Measurements from ENCODE around the gene PKIB. TPM values are rescaled to one million over a fixed set of nuclear protein-coding genes. Genes with fewer than 3 reads are reported as not detected.
"Not testable (repeated sequence)": the region's sequence is repeated elsewhere in the genome, so short reads cannot be mapped to it uniquely, and the experiment has no call there.

Gene PKIB
- polyA plus RNA-seq, 3 donors = 2.7 to 4.5 (median 2.8) TPM

GRCh38 chr6:122616877-122617276 lies 6.7 kb downstream of the PKIB start:
- 75 to 78% (median 77%) methylated on average over 3 of the region's 3 CpGs for WGBS, 3 donors
- H3K27ac ChIP-seq (ENCODE audit: low read depth, low read length) = no peak overlapping the region

GRCh38 chr6:122619309-122619708 lies 9.1 kb downstream of the PKIB start:
- WGBS, 3 donors = 74 to 83% (median 78%) methylated on average over 2 of the region's 2 CpGs
- H3K27ac ChIP-seq (ENCODE audit: low read depth, low read length) = no peak overlapping the region

DNA sequence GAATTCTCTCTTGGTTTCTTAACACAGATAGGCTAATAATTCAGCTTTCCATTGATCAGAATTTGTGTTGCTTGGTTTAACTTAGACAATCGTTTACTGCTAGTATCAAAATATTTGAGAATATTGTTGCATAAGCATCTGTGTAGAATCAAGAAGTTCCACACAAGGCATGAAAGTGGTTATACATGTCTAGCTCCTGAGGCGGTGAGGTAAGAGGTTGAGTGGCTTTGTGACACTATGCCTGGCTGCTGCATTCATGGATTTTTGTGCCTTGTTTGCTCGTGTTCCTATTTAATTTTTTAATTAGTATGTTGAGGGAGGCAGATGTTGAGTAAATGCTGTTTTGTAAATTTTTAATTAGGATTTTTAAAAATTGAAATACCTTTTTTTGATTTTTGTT lies 10.2 kb downstream of the PKIB start:
- H3K27ac ChIP-seq (ENCODE audit: low read depth, low read length) = no peak overlapping the region
- 80 to 88% (median 84%) methylated on average over 3 of the region's 3 CpGs for WGBS, 3 donors

DNA sequence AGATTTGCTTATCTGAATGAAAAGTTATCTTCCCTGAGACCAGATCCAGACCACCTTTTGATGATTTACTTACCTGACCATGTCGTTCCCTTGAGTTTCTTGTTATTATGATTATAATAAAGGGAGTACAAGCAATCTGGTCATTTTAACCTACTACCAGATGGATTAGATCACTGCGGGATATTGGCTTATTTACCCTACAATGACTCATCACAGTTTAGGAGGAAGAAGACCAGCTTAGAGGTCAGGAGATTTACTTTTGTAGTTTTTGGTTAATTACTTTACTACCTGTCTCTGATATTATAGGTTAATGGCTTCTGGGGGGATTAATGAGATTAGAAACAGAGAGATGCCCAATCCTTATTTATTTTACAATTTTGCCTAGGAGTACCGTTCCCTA lies 10.7 kb downstream of the PKIB start:
- H3K27ac ChIP-seq (ENCODE audit: low read depth, low read length) = no peak overlapping the region
- 66 to 77% (median 69%) methylated on average over 3 of the region's 3 CpGs for WGBS, 3 donors

- 54 to 64% (median 59%) methylated on average over 2 of the region's 2 CpGs for WGBS, 3 donors
- no peak overlapping the region for H3K27ac ChIP-seq (ENCODE audit: low read depth, low read length)
Measured at GRCh38 chr6:122621638-122622037, 11.4 kb downstream of the PKIB start.

- 46 to 60% (median 49%) methylated on average over 4 of the region's 4 CpGs for WGBS, 3 donors
- H3K27ac ChIP-seq (ENCODE audit: low read depth, low read length) = no peak overlapping the region
Measured at GRCh38 chr6:122622479-122622878, 12.3 kb downstream of the PKIB start.

- no peak overlapping the region for H3K27ac ChIP-seq (ENCODE audit: low read depth, low read length)
Measured at GRCh38 chr6:122623279-122623678, 13.1 kb downstream of the PKIB start.

- 80 to 94% (median 90%) methylated on average over 2 of the region's 2 CpGs for WGBS, 3 donors
Measured at GRCh38 chr6:122624853-122625252, 14.6 kb downstream of the PKIB start.

GRCh38 chr6:122628714-122629113 lies 18.5 kb downstream of the PKIB start:
- H3K27ac ChIP-seq (ENCODE audit: low read depth, low read length) = no peak overlapping the region
- WGBS, 3 donors = 48 to 81% (median 68%) methylated on average over 1 of the region's 1 CpG

More at GRCh38 chr6:122624853-122625252, 14.6 kb downstream of the PKIB start:
- no peak overlapping the region for H3K27ac ChIP-seq (ENCODE audit: low read depth, low read length)

- no peak overlapping the region for H3K27ac ChIP-seq (ENCODE audit: low read depth, low read length)
- 64 to 71% (median 71%) methylated on average over 3 of the region's 3 CpGs for WGBS, 3 donors
Measured at GRCh38 chr6:122631571-122632249, 21.5 kb downstream of the PKIB start.

DNA sequence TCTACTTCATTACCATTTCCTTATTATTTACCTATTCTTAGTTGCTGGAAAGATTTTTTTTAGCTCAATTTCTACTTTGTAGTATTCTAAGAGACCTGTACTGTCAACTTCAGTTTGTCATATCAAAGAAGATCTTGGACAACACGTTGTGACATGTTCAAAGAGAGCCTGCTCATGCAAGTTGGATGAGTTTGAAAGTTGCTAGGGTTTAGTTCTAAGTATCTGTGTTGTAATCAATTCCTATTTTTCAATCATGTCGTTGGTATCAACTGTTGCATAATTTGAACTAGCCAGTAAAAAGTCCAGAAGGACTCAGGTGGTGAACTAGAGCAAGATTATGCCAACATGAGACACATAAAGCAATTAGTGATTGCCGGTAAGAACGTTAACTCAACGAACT lies 30.2 kb downstream of the PKIB start:
- 80 to 86% (median 84%) methylated on average over 5 of the region's 5 CpGs for WGBS, 3 donors

DNA sequence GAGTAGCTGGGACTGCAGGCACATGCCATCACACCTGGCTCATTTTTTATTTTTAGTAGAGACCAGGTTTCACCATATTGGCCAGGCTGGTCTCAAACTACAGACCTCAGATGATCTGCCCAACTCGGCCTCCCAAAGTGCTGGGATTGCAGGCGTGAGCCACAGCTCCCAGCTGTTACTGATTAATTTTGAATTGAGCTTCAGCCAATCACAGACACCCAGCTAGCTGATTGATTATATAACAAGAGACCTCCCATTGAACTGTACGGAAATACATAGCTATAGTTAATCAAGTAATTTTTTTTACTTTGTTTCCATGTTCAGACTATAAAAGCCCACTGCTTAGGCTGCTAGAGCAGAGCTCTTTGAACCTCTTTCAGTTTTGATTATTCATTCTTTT lies 31.6 kb downstream of the PKIB start:
- no peak overlapping the region for H3K27ac ChIP-seq (ENCODE audit: low read depth, low read length)

More for the DNA sequence above, 30.2 kb downstream of the PKIB start:
- H3K27ac ChIP-seq (ENCODE audit: low read depth, low read length) = no peak overlapping the region

GRCh38 chr6:122642604-122643003 lies 32.4 kb downstream of the PKIB start:
- 86 to 94% (median 94%) methylated on average over 1 of the region's 1 CpG for WGBS, 3 donors
- H3K27ac ChIP-seq (ENCODE audit: low read depth, low read length) = not testable (repeated sequence)

More for the DNA sequence above, 31.6 kb downstream of the PKIB start:
- WGBS, 3 donors = 59 to 75% (median 73%) methylated on average over 3 of the region's 3 CpGs

GRCh38 chr6:122645256-122645655 lies 35.1 kb downstream of the PKIB start:
- WGBS, 3 donors = 81 to 89% (median 87%) methylated on average over 4 of the region's 4 CpGs
- H3K27ac ChIP-seq (ENCODE audit: low read depth, low read length) = no peak overlapping the region

DNA sequence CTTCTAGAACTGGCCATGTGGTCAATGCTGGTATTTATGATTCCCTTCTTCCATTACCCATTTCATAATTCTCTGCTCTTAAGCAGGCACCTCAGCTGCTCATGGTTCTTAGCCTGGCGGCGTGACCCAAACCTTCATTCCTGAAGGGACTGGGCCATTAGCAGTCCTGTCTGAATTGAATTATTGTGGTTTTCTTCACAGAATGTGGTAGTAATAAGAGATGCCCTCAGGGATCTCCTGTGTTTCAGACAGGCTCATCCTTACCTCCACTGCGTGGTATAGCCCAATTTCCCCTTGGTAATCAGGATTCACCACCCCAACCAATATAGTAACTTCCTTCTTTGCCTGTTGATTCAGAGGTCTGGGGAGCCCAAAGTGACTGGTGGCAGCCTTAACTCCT lies 37.6 kb downstream of the PKIB start:
- H3K27ac ChIP-seq (ENCODE audit: low read depth, low read length) = no peak overlapping the region
- WGBS, 3 donors = 77 to 91% (median 81%) methylated on average over 3 of the region's 3 CpGs

DNA sequence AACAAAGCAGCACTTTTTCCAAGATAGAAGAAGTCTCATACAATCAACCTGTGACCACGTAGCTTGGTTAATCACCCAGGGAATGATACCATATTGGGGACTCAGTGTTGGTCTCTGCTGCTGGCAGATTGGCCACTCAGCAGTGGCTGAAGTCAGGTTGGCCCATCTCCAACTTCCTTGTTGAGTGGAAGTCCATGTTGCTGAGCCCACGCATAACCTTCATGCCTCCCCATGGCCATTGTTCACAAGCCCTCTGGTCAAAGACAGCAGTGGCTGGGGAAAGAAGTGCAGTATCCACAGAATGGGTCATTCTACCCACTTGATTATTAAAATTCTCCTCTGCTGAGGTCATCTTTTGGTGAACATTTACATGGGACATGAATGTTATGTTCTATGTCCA lies 38.5 kb downstream of the PKIB start:
- WGBS, 3 donors = 81 to 90% (median 82%) methylated on average over 2 of the region's 2 CpGs

GRCh38 chr6:122649701-122650100 lies 39.5 kb downstream of the PKIB start:
- WGBS, 3 donors = 93 to 99% (median 98%) methylated on average over 3 of the region's 3 CpGs
- no peak overlapping the region for H3K27ac ChIP-seq (ENCODE audit: low read depth, low read length)

More for the DNA sequence above, 38.5 kb downstream of the PKIB start:
- H3K27ac ChIP-seq (ENCODE audit: low read depth, low read length) = no peak overlapping the region

GRCh38 chr6:122650403-122650802 lies 40.2 kb downstream of the PKIB start:
- H3K27ac ChIP-seq (ENCODE audit: low read depth, low read length) = no peak overlapping the region

DNA sequence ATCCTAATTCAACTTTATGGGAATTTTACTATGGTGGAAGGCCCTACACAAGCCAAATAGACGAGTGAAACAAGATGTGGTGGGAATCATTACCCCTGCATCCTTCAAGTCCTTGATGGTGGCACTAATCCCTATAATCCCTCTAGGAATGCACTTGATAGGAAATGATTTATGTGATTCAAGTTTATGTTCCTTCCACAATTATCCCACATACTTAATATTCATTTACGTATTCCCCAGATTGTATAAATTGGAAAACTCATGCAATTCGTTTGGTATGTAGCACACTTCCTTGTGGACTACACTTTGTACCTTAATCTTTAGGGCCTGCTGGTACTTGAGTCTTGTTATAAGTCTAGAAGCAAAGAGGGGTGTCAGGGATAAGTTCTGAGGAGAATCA lies 40.8 kb downstream of the PKIB start:
- WGBS, 3 donors = 69 to 89% (median 73%) methylated on average over 3 of the region's 3 CpGs
- H3K27ac ChIP-seq (ENCODE audit: low read depth, low read length) = no peak overlapping the region

DNA sequence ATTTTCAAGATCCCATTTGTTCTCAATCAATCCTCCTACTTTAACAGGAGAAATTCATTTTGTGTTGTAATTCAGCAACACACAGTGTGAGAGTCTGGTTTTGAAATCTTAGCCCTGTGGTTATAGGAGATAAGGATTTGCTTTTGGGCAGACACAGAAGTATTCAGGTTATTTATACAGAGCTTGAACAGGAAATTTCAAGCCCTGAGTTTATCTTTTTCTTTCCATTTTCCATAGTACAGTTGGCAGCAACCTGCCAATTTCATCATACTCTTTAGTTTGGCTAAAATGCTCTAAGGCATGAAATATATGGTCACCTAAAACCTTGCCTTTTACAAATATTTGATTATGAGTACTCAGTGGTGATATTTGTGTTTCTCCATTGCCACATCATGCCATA lies 41.4 kb downstream of the PKIB start:
- H3K27ac ChIP-seq (ENCODE audit: low read depth, low read length) = no peak overlapping the region

DNA sequence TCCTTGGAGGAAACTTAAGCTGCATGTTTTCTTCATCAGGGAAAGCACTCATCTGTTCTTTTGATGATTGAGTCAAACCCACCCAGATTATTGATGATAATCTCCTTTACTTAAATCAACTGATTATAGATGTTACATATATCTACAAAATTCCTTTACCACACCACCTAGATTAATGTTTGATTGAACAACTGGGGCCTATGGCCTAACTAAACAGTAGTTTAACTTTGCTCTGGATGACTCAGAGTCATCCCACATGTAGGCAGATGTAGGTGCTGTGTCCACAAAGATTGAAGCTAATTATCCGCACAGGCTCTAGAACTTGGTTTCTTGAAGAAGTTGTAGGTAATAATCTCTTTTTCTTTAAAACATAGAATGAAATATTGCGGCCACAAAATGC lies 42.2 kb downstream of the PKIB start:
- WGBS, 3 donors = 91 to 96% (median 93%) methylated on average over 2 of the region's 2 CpGs
- H3K27ac ChIP-seq (ENCODE audit: low read depth, low read length) = no peak overlapping the region
